DMS114 treated with DMSO at 0.1 percent for 48 hours (cell line): Measurements from ENCODE around the gene PABPN1L.

Experiments
- DNase-seq: peaks from one replicate; lab custom pipeline; 2025; ENCODE audit not compliant: unreplicated experiment; lab: John Stamatoyannopoulos, UW

PABPN1L gene

GRCh38 chr16:88866151-88866920 lies at the start of gene PABPN1L:
Gene PABPN1L, minus strand, starts transcription at chr16:88866660. Its CDS starts 54 bp downstream, at chr16:88866606.
- DNase-seq, result no peak

GRCh38 chr16:88915639-88916327 lies 49.3 kb upstream of the PABPN1L start:
- DNase-seq, result no peak

- no peak for DNase-seq
Measured at GRCh38 chr16:88914750-88915368, 48.4 kb upstream of the PABPN1L start.

GRCh38 chr16:88913870-88914269 lies 47.4 kb upstream of the PABPN1L start:
- no peak for DNase-seq

GRCh38 chr16:88913001-88913612 lies 46.6 kb upstream of the PABPN1L start:
- DNase-seq, result no peak

GRCh38 chr16:88912556-88912955 lies 46.1 kb upstream of the PABPN1L start:
- DNase-seq, result no peak

GRCh38 chr16:88911946-88912310 lies 45.5 kb upstream of the PABPN1L start:
- DNase-seq, result no peak

GRCh38 chr16:88911136-88911945 lies 44.9 kb upstream of the PABPN1L start:
- no peak for DNase-seq

GRCh38 chr16:88910284-88911135 lies 44.0 kb upstream of the PABPN1L start:
- no peak for DNase-seq

- no peak for DNase-seq
Measured at GRCh38 chr16:88909431-88910210, 43.2 kb upstream of the PABPN1L start.

- DNase-seq, result no peak
Measured at GRCh38 chr16:88908307-88908706, 41.8 kb upstream of the PABPN1L start.

GRCh38 chr16:88907768-88908167 lies 41.3 kb upstream of the PABPN1L start:
- DNase-seq, result no peak

- no peak for DNase-seq
Measured at GRCh38 chr16:88906535-88907105, 40.2 kb upstream of the PABPN1L start.

- DNase-seq, result no peak
Measured at GRCh38 chr16:88906020-88906419, 39.6 kb upstream of the PABPN1L start.

- DNase-seq, result no peak
Measured at GRCh38 chr16:88905563-88905962, 39.1 kb upstream of the PABPN1L start.

GRCh38 chr16:88904676-88905365 lies 38.4 kb upstream of the PABPN1L start:
- no peak for DNase-seq

GRCh38 chr16:88903267-88903666 lies 36.8 kb upstream of the PABPN1L start:
- DNase-seq, result no peak

- DNase-seq, result no peak
Measured at GRCh38 chr16:88902744-88903143, 36.3 kb upstream of the PABPN1L start.
